ENCODE results near the gene TMX2.

Gene TMX2

GRCh38 chr11:57751676-57752253, 39.4 kb downstream of the TMX2 start, which contains the start of gene BTBD18:
BTBD18 (minus strand) TSS chr11:57751819; CDS start chr11:57751188, 631 bp downstream.
- no peak within 1 kb of the TSS for H3K4me3 ChIP-seq (ENCODE audit: low read length)
- TF ChIP-seq CTCF (conservative IDR thresholded peaks at IDR 0.05; ENCODE audit: low read length) = peak; percentile 56
- DNase-seq (ENCODE audit: low read depth) = peak; percentile 51

DNA sequence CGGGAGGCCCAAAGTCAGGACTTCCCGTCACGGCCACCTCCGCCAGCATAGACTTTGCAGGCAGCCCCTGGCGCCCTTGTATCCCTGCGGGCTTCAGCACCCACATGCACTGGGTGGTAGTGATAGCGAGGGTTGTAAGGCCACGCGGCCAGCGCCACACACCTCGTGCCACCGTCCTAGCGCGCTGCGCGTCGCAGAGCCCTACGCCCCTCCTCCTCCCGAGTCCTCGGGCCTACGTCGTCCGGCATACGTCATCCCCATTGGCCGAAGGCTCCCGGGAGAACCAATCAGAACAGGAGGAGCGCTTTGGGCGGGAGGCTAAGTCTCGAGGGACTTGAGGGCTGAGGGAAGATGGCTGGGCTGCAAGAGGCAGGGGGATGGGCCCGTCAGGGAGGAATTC, 40.6 kb downstream of the TMX2 start:
- TF ChIP-seq CTCF (conservative IDR thresholded peaks at IDR 0.05; ENCODE audit: low read length) = no peak
- DNase-seq (ENCODE audit: low read depth) = no peak
- H3K4me3 ChIP-seq (ENCODE audit: low read length) = no peak overlapping the region

DNA sequence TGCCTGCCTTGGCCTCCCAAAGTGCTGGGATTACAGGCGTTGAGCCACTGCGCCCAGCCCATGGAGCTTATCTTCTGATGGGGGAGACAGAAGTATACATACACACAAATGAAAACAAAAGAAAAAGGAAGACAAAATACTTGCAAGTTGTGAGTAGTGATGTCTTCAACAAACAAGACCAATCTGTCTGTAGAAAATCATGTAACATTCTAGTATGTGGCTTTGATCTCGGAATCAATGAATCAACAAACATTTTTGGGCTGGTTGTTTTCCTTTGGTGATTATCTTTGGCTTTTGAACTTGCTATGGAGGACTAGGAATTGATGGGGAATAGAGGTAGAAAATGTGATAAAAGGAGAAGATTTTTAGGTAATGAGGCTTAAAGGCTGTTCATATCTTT, 45.8 kb downstream of the TMX2 start:
- DNase-seq (ENCODE audit: low read depth) = no peak
- H3K4me3 ChIP-seq (ENCODE audit: low read length) = no peak overlapping the region
- TF ChIP-seq CTCF (conservative IDR thresholded peaks at IDR 0.05; ENCODE audit: low read length) = no peak

GRCh38 chr11:57761301-57762234, 49.2 kb downstream of the TMX2 start, which contains the start of gene CTNND1:
CTNND1 (plus strand) TSS chr11:57761802; CDS start chr11:57791479, 29,677 bp downstream.
- DNase-seq (ENCODE audit: low read depth) = peak; percentile 97
- TF ChIP-seq CTCF (conservative IDR thresholded peaks at IDR 0.05; ENCODE audit: low read length) = peak; percentile 26; the same call in 1 of the 2 replicates
- peak within 1 kb of the TSS; percentile 80 for H3K4me3 ChIP-seq (ENCODE audit: low read length)

GRCh38 chr11:57762235-57762861, 50.0 kb downstream of the TMX2 start:
- peak overlapping the region; percentile 80 for H3K4me3 ChIP-seq (ENCODE audit: low read length)
- no peak for DNase-seq (ENCODE audit: low read depth)
- no peak for TF ChIP-seq CTCF (conservative IDR thresholded peaks at IDR 0.05; ENCODE audit: low read length)

DNA sequence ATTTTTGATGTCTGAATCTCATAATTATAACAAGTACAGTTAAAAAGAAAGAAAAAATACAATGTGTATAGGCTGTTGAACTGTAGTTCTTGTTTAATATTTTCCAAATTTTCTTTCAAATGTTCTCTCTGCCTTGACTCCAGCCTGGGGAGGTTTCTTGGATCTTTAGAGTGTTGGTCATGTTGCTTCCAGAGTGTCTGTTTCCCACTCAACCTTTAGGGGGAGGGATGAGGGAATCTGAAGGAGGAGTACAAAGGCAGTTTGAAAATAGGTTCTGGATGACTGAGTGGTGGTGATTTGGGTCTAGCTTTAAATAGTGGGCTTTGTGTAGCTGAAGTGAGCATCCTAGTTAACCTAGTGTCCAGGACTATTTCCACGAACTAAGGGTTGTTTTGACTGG, 51.2 kb downstream of the TMX2 start:
- H3K4me3 ChIP-seq (ENCODE audit: low read length) = peak overlapping the region; percentile 80
- TF ChIP-seq CTCF (conservative IDR thresholded peaks at IDR 0.05; ENCODE audit: low read length) = peak; percentile 62
- peak; percentile 47 for DNase-seq (ENCODE audit: low read depth)

Measured in AG10803 (cell line).